BJ (cell line): Measurements from ENCODE around the gene RNGTT. TPM values are rescaled to one million over a fixed set of nuclear protein-coding genes. Genes with fewer than 3 reads are reported as not detected.
"Not testable (repeated sequence)": the region's sequence is repeated elsewhere in the genome, so short reads cannot be mapped to it uniquely, and the experiment has no call there.

ENCODE experiments used
- CTCF ChIA-PET: fragments of 350-600 bp; formaldehyde crosslinking; extraction: SDS; loops from one replicate; lab custom pipeline; 2021; ENCODE audit warnings: antibody characterized with exemption, inconsistent platforms; lab: Yijun Ruan, JAX
- POLR2A ChIA-PET: fragments of 300-600 bp; sonication (Branson Sonifier 250); formaldehyde crosslinking; extraction: SDS; loops from one replicate; lab custom pipeline; 2021; ENCODE audit warnings: antibody characterized with exemption; lab: Charles Lee
- DNase-seq: peaks from one replicate; pipeline ENCODE4 v3.0.0-alpha.2; 2011; ENCODE audit warnings: low read depth
- H3K27me3 ChIP-seq: 2 replicates; pipeline ENCODE4 v1.6.0; 2011; ENCODE audit warnings: low read length; ENCODE audit not compliant: control insufficient read depth, insufficient read depth
- H3K36me3 ChIP-seq: 2 replicates; pipeline ENCODE4 v1.5.1; 2011; ENCODE audit warnings: low read length; ENCODE audit not compliant: control insufficient read depth, insufficient read depth
- H3K4me3 ChIP-seq: 2 replicates; pipeline ENCODE4 v1.5.1; 2011; ENCODE audit warnings: low read depth, mild to moderate bottlenecking, control low read depth, low read length
- polyA plus RNA-seq: library from polyadenylated mRNA; depleted of rRNA; stranded (reverse); fragments of >200 nt; gene quantifications from 2 replicates; pipeline ENCODE4 v1.2.3, GENCODE V29; 2011
- TF ChIP-seq, protein P1 (sequence below): IDR thresholded peaks from 2 replicates; pipeline ENCODE4 v1.5.1; 2011; ENCODE audit warnings: low read depth, mild to moderate bottlenecking, control low read depth, inconsistent platforms, low read length, moderate library complexity; ENCODE audit not compliant: insufficient read depth

The RNGTT gene
- polyA plus RNA-seq, 1 experiment, result 3.2 TPM

DNA sequence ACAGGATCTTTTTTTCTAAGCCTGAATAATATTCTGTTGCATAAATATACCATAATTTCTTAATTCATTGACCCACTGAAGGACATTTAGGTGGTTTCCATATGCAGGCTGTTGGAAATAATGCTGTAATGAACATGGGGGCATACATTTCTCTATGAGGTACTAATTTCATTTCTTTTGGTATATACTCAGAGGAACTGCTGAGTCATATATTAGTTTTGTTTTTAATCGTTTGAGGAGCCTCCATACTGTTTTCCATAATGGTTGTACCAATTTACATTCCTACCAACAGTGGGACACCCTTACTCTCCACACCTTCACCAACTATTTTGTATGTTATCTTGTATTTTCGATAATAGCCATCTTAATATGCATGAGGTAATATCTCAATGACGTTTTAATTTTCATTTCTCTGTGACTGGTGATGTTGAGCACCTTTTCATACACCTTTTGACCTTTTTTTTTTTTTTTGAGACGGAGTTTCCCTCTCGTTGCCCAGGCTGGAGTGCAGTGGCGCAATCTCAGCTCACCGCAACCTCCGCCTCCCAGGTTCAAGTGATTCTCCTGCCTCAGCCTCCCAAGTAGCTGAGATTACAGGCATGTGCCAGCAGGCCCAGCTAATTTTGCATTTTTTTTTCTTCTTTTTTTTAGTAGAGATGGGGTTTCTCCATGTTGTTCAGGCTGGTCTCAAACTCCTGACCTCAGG, 187.4 kb downstream of the RNGTT start:
- POLR2A ChIA-PET, result interaction anchor here (0.5 kb wide), 1 partner anchor 81 kb away, joined by 3 read pairs; no protein-coding TSS in a partner anchor
- DNase-seq, result no peak
- TF ChIP-seq, protein P1, sequence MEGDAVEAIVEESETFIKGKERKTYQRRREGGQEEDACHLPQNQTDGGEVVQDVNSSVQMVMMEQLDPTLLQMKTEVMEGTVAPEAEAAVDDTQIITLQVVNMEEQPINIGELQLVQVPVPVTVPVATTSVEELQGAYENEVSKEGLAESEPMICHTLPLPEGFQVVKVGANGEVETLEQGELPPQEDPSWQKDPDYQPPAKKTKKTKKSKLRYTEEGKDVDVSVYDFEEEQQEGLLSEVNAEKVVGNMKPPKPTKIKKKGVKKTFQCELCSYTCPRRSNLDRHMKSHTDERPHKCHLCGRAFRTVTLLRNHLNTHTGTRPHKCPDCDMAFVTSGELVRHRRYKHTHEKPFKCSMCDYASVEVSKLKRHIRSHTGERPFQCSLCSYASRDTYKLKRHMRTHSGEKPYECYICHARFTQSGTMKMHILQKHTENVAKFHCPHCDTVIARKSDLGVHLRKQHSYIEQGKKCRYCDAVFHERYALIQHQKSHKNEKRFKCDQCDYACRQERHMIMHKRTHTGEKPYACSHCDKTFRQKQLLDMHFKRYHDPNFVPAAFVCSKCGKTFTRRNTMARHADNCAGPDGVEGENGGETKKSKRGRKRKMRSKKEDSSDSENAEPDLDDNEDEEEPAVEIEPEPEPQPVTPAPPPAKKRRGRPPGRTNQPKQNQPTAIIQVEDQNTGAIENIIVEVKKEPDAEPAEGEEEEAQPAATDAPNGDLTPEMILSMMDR, result no peak
- Histone ChIP-seq H3K4me3 (no peak overlapping the region), H3K36me3 (no peaks in the 10 kb centered on the region), H3K27me3 (no peaks in the 10 kb centered on the region)
- CTCF ChIA-PET, result interaction anchor here (1.2 kb wide), 1 partner anchor 143 kb away, joined by 3 read pairs; no protein-coding TSS in a partner anchor

DNA sequence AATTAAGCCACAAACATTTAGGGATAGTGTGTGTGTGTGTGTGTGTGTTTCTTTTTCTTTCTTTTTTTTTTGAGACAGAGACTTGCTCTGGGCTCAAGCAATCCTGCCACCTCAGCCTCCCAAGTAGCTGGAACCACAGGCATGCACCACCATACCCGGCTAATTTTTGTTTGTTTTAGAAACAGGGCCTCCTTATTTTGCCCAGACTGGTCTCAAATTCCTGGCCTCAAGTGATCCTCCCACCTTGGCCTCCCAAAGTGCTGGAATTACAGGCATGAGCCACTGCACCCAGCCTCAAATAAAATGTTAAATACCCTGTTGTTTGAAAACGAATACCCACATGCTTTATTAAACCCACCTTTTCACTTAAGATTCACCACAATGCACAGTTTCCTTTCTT, 195.3 kb downstream of the RNGTT start:
- CTCF ChIA-PET, H3K36me3 ChIP-seq, H3K27me3 ChIP-seq, POLR2A ChIA-PET, H3K4me3 ChIP-seq, DNase-seq: not testable (repeated sequence)

DNA sequence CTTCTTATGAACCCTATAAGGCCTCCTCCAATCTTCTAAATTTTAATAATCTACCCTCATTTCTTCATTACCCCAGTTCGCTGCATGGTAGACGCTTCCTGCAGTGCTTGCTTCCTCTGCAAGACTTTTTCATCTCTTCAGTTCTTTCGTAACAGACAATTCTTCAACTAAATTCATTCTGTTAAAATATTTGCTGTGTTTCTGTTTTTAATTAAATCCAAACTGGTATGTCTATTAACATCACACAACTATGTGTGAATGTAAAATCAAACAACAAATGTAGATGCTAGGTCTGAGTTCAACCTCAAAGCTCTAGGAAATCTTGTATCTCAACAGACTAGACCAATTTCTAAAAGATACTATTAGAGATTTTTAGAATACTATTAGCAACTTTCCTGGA, 199.3 kb downstream of the RNGTT start:
- CTCF ChIA-PET, result no interaction called here
- no peak for DNase-seq
- no peaks in the 10 kb centered on the region for H3K27me3 ChIP-seq
- no peak overlapping the region for H3K4me3 ChIP-seq
- POLR2A ChIA-PET, result no interaction called here
- no peaks in the 10 kb centered on the region for H3K36me3 ChIP-seq
- TF ChIP-seq, protein P1, result no peak

DNA sequence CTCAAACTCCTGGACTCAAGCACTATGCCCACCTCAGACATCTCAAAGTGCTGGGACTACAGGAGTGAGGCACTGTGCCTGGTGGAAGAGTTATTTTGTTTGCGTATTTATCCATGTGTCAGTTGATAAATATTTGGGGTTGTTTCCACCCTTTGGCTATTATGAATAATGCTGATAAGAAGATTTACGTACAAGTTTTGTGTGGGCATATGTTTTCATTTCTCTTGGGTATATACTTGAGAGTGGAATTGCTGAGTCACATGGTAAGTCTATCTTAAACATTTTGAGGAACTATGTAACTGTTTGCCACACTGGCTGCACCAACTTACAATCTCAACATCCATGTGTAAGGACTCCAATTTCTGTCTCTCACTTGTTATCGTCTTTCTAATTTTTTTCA, 200.3 kb downstream of the RNGTT start:
- DNase-seq, result no peak
- ChIA-PET CTCF (interaction anchor here (0.8 kb wide), 1 partner anchor 17 kb away, joined by 3 read pairs; no protein-coding TSS in a partner anchor), POLR2A (no interaction called here)
- TF ChIP-seq, protein P1, result no peak
- Histone ChIP-seq H3K27me3 (no peaks in the 10 kb centered on the region), H3K36me3 (no peaks in the 10 kb centered on the region), H3K4me3 (no peak overlapping the region)

DNA sequence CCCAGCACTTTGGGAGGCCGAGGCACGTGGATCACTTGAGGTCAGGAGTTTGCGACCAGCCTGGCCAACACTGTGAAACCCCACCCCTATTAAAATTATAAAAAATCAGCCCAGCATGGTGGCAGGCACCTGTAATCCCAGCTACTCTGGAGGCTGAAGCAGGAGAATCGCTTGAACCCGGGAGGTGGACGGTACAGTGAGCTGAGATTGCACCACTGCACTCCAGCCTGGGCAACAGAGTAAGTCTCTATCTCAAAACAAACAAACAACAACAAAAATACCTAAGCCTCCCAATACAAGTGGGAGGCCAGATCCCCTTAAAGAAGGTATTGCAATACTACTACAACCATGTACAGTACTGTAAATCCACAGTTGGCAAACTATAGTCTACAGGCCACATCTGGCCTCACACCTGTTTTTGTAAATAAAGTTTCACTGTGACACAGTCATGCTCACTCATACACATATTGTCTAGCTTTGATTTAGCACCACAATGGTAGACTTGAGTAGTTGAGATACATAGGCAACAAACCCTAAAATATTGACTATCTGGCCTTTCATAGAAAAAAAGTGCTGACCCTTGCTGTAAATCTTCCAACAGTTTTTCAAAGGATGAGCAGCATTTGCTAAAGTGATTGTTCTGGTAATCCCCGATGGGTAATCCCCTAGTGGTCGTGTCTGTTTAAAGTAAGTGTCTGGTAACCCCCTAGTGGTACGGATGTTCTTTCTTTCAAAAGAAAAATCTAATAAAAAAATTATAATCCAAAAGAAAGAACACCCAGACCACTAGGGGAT, 202.0 kb downstream of the RNGTT start:
- Histone ChIP-seq H3K36me3 (no peaks in the 10 kb centered on the region), H3K4me3 (no peak overlapping the region), H3K27me3 (no peaks in the 10 kb centered on the region)
- TF ChIP-seq, protein P1, result no peak
- ChIA-PET POLR2A (no interaction called here), CTCF (interaction anchor here (0.7 to 1.0 kb wide), 2 partner anchors 10 to 1717 kb away, joined by 3 read pairs; no protein-coding TSS in a partner anchor)
- no peak for DNase-seq
